K562 treated with DMSO at 1 percent for 4 hours (cell line): Measurements from ENCODE around the gene MMP11. TPM values are rescaled to one million over a fixed set of nuclear protein-coding genes. Genes with fewer than 3 reads are reported as not detected.

Experiments used
- total RNA-seq: library from RNA; unstranded; fragments of 300-600 nt; gene quantifications from 2 replicates; pipeline ENCODE4 v1.2.3, GENCODE V29; 2022; ENCODE audit not compliant: insufficient read depth

The MMP11 gene
- 1.0 TPM in 1 of 2 replicates, not detected in the other for total RNA-seq

GRCh38 chr22:23772649-23773473 lies at the start of gene MMP11:
Gene MMP11 (plus strand): TSS chr22:23772849. CDS start chr22:23772871, 22 bp downstream.

GRCh38 chr22:23750714-23751440 lies 21.8 kb upstream of the MMP11 start, which contains the start of gene ZNF70:
Gene ZNF70 (minus strand): TSS chr22:23751112. CDS start chr22:23745140, 5,972 bp downstream.

GRCh38 chr22:23754220-23754919 lies 18.3 kb upstream of the MMP11 start, which contains the start of gene VPREB3:
Gene VPREB3 (minus strand): TSS chr22:23754425. CDS start chr22:23754363, 62 bp downstream.

GRCh38 chr22:23762842-23763578 lies 9.6 kb upstream of the MMP11 start, which contains the start of gene C22orf15:
Gene C22orf15 (plus strand): TSS chr22:23762990. CDS start chr22:23763307, 317 bp downstream.

GRCh38 chr22:23767673-23768548 lies 4.7 kb upstream of the MMP11 start, which contains the start of gene CHCHD10:
Gene CHCHD10 (minus strand): TSS chr22:23767972. CDS start chr22:23767874, 98 bp downstream.

GRCh38 chr22:23786752-23787599 lies 14.3 kb downstream of the MMP11 start, which contains the start of gene SMARCB1:
Gene SMARCB1 (plus strand): TSS chr22:23786966. CDS start chr22:23787170, 204 bp downstream.

Other genes starting within 250 kb of the MMP11 start
- gene IGLL1, start 192.6 kb upstream of the MMP11 start, total RNA-seq, result not detected in 2 replicates
- gene DRICH1, start 140.5 kb upstream of the MMP11 start, total RNA-seq, result not detected in 2 replicates
- gene RGL4, start 81.8 kb upstream of the MMP11 start, total RNA-seq, result 0.24 TPM in 1 of 2 replicates, not detected in the other
- gene ZNF70, start 21.7 kb upstream of the MMP11 start, total RNA-seq, result 0.64 and 1.1 TPM in 2 replicates
- gene VPREB3, start 18.4 kb upstream of the MMP11 start, total RNA-seq, result not detected in 2 replicates
- gene C22orf15, start 9.9 kb upstream of the MMP11 start, total RNA-seq, result not detected in 2 replicates
- gene CHCHD10, start 4.9 kb upstream of the MMP11 start, total RNA-seq, result 152 and 165 TPM in 2 replicates
- 88.8 and 96.2 TPM in 2 replicates for gene SMARCB1, start 14.1 kb downstream of the MMP11 start, total RNA-seq
- 5.4 and 5.5 TPM in 2 replicates for gene DERL3, start 66.2 kb downstream of the MMP11 start, total RNA-seq
- 4.0 and 5.6 TPM in 2 replicates for gene SLC2A11, start 85.0 kb downstream of the MMP11 start, total RNA-seq
- gene MIF, start 121.5 kb downstream of the MMP11 start, total RNA-seq, result 381 and 435 TPM in 2 replicates
- not detected in 2 replicates for gene GSTT2B, start 188.3 kb downstream of the MMP11 start, total RNA-seq
- 2.7 TPM in 1 of 2 replicates, not detected in the other for gene DDTL, start 194.0 kb downstream of the MMP11 start, total RNA-seq
- gene DDT, start 201.6 kb downstream of the MMP11 start, total RNA-seq, result 96.8 and 105 TPM in 2 replicates
- gene GSTT2, start 207.3 kb downstream of the MMP11 start, total RNA-seq, result not detected in 2 replicates
- gene GSTT4, start 232.6 kb downstream of the MMP11 start, total RNA-seq, result not detected in 2 replicates
- 28.4 and 40.6 TPM in 2 replicates for gene CABIN1, start 238.5 kb downstream of the MMP11 start, total RNA-seq